GM12872 (cell line): ENCODE measurements around the gene RASSF1.

Experiments used
- TF ChIP-seq, protein P1 (sequence below): IDR thresholded peaks from 3 replicates; pipeline ENCODE4 v1.5.1; 2011; ENCODE audit warnings: low read depth, mild to moderate bottlenecking, low read length, moderate library complexity; ENCODE audit not compliant: insufficient read depth

Gene RASSF1

DNA sequence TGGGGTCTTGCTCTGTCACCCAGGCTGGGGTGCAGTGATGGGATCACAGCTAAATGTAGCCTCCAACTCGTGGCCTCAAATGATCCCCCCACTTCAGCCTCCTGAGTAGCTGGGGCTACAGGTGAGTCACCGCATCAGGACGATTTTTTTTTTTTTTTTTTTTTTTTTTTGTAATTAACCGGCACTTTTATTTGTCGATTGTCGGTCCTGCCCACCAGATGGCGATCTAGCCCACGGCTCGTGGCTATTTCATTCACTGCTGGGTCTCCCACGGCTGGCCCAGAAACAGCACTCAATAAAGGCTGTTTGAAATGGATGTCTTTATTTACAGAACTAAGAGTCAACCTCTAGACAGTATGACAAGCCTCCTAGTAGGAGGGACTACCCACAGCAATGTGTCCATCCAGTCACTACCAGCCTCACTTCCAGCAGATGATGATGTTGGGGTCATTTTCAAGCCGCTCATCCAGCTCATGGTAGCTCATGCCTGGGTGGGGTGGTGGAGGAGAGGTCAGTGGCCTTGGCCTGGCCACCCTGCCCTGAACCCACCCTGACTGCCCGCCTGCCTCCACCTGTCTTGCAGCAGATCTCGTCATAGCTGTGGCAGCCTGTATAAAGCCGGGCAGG lies 6.7 kb upstream of the RASSF1 start:
- TF ChIP-seq, protein P1, sequence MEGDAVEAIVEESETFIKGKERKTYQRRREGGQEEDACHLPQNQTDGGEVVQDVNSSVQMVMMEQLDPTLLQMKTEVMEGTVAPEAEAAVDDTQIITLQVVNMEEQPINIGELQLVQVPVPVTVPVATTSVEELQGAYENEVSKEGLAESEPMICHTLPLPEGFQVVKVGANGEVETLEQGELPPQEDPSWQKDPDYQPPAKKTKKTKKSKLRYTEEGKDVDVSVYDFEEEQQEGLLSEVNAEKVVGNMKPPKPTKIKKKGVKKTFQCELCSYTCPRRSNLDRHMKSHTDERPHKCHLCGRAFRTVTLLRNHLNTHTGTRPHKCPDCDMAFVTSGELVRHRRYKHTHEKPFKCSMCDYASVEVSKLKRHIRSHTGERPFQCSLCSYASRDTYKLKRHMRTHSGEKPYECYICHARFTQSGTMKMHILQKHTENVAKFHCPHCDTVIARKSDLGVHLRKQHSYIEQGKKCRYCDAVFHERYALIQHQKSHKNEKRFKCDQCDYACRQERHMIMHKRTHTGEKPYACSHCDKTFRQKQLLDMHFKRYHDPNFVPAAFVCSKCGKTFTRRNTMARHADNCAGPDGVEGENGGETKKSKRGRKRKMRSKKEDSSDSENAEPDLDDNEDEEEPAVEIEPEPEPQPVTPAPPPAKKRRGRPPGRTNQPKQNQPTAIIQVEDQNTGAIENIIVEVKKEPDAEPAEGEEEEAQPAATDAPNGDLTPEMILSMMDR: peak; percentile 66

- TF ChIP-seq, protein P1: no peak
Observed at GRCh38 chr3:50345586-50346234, 5.1 kb upstream of the RASSF1 start, which contains the start of gene ZMYND10. Gene ZMYND10, minus strand, starts transcription at chr3:50345732. Its CDS starts 153 bp downstream, at chr3:50345579.

DNA sequence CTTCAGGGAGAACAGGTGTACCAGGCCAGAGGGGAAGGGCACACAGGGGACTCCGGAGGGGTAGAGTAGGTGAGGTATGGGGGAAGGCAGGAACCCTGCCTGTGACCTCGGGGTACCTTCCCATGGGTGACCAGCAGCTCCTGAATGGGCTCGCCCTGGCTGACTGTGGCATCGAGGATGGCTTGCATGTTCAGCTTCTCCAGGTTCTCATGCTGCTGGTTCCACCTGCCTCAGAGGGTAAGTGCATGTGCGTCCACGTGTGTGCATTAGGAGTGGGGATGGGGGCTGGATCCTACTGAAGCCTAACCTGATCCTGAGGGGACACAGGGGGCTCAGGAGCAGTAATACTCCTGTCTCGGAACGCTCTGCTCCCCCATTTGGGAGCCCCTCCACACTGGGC lies 4.4 kb upstream of the RASSF1 start:
- TF ChIP-seq, protein P1: no peak

DNA sequence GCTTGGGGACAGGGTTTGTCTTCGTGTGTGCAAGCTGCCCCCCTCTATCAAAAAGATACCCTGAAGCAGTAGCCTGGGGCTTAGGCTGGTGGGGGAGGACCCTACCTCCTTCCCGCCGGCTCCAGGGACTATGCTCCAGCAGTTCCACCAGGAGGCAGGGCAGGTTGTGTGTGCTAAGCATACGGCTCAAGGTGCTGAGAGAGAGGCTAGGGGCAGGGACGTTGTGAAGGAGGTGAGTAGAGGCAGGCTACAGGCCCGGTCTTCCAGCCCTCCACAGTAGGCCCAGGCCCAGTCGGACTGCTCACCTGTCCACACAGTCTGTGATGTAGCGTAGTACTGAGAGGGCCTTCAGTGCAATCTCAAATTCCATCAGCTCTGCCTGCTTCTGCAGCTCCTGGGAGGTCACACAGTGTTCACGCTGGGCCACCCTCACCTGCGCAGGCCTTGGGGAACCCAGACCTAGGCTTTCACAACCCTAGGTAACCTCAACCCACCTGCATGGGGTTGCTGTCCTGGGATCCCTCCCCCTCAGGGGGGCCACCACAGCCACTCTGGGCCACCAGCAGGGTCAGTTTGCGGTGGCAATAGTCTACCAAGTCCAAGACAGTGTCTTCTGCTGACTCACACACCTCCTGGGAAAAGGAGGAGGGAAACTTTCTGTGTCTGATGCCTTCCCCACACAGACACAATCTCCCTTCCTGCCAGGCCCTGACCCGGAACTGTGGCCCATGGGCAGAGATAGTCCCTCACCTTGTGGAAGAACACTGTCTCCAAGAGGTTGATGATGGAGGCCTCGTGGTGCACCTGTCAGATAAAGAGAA lies 2.4 kb upstream of the RASSF1 start:
- TF ChIP-seq, protein P1: no peak

GRCh38 chr3:50341996-50342650 lies 1.5 kb upstream of the RASSF1 start:
- TF ChIP-seq, protein P1: no peak

- TF ChIP-seq, protein P1: no peak
Observed at GRCh38 chr3:50341537-50341936, 901 bp upstream of the RASSF1 start.

DNA sequence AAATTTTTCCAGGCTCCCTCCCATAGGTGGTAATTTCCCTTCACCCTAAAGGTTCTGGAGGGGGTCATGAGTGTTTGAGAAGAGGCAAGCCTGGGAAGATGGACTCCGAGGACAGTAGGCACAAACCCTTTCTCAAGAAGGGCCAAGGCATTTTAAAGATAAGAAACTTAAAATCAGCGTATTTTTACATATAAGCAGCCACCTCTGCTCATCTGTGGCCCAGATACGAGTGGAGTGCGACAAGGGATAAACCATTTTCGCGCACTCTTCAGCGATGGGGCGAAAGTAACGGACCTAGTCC lies 539 bp downstream of the RASSF1 start:
- TF ChIP-seq, protein P1: no peak
